ELR (cell line): ENCODE results near the gene CMTM5.
"Not testable (repeated sequence)": the region's sequence is repeated elsewhere in the genome, so short reads cannot be mapped to it uniquely, and the experiment has no call there.

ENCODE experiments used
- DNase-seq: peaks from one replicate; pipeline ENCODE4 v3.0.0-alpha.2; 2015; ENCODE audit warnings: low read depth

Gene CMTM5

DNA sequence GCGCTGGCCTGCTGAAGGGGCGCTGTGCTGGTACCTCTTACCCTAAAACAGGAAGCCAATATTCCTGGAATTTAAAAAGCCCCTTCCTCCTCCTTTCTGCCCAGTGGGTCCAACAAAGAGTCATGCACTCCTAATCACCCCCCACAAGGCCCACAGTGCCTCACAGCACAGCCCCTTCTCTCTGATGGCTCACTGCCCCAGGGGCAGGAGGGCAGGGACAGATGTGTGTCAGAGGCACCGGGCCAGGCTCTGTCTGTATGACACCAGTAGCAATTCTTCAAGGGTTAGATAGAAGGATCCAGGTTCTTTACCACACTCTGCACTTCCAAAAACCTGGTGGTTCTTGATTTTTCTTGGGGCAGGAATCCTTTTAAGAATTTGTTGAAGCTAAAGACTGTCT is 22.3 kb downstream of the CMTM5 start:
- DNase-seq = no peak

DNA sequence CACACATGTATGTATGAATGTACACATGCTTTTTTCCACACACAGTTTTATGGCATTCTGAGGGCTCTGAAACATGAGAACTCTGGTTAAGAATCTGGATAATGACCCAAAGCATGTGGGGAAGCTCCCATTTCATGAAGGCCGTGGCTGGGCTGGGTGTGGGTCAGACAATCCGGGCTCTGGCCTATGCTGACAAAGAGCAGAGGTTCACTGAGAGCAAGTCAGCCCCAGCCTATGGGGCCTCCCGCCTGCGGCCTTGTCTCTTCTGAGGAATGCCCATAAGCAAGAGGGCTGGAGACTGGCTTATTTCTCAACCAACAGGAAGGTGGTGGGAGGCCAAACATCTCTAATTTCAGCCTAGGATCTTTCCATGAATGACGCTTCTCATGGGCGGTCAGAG is 22.7 kb downstream of the CMTM5 start:
- DNase-seq = no peak

DNA sequence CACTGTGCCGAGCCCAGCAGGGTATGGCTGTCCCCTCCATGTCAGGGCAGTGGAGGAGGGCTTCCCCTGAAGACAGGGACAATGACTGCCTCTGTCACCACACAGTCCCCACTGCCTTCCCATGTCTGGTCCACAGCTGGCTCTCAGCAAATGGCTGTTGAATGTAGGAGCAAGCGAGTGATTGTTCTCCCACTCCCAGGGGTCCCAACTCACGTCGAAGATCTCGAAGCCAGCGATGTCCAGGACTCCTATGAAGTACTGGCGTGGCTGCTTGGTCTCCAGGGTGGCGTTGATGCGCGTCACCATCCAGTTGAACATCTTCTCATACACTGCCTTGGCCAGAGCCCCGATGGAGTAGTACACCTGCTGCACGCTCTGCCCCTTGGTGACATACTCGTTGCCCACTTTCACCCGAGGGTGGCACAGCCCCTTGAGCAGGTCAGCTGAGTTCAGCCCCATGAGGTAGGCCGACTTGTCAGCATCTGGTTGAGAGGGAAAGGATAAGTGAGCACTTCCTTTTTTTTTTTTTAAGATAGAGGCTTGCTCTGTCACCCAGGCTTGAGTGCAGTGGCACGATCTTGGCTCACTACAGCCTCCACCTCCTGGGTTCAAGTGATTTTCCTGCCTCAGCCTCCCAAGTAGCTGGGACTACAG is 23.8 kb downstream of the CMTM5 start:
- DNase-seq = not testable (repeated sequence)

DNA sequence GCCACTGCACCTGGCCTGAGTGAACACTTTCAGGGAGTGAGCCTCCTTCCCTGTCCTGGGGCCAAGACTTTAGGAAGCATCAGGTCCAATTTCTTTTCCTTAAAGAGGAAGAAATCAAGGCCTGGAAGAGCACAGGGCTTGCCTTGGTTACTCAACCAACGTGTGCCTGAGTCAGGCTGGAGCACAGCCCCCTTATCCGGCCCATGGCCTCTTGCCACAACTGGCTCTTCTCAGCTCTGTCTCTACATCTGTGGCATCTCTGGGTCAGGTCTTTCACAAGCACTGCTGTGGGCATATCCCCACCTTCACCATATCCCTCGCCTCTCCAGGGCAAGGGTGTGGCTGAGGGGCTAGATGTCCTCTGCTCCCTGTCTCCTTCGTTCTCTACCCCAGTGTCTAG is 24.4 kb downstream of the CMTM5 start:
- DNase-seq = no peak

DNA sequence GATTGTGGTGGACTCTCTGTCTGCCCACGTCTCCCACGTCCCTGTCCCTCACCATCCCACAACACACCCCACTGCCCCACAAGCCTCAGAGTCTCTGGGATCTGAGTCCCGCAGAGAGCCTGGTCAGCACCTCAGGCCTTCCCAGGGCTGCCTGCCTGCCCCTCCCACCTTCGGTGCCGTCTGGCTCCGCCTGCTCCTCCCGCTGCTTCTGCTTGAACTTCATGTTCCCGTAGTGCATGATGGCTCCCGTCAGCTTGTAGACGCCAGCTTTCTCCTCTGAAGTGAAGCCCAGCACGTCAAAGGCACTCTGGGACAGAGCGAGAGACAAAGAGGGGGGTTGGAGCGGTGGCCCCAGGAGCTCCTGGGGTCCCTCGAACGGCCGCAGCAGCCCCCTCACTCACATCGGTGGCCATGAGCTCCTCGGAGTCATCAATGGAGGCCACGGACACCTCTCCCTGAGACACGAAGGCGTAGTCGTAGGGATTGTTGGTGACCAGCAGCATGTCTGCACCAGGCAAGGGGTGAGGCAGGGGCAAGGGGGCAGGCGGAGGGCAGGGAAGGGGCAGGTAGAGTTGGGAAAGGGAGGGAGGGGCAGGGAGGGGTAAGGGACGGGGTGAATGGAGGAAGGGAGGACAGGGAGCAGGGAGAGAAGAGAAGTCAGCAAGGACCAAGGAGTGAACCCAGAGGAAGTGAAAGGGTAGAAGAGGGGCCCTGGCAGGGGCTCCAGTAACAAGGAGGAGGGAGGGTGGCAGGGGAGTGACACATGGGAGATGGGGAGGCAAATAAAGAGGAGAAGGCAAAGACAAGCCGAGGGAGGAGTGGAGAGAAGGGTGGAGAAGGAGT is 25.7 kb downstream of the CMTM5 start:
- no peak for DNase-seq

DNA sequence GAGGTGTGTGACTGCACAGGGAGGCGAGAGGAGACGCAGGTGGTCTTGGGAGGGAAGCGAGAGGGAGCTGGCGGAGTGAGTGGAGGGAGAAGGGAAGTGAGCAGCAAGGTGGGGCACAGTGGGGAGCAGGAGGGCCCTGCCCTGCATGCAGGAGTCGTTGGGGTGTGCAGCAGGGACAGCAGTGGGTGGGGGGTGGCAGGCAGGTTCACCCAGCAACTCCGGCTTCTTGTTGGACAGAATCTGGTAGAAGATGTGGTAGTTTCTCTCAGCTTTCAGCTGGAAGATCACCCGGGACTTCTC is 26.2 kb downstream of the CMTM5 start:
- DNase-seq = no peak

DNA sequence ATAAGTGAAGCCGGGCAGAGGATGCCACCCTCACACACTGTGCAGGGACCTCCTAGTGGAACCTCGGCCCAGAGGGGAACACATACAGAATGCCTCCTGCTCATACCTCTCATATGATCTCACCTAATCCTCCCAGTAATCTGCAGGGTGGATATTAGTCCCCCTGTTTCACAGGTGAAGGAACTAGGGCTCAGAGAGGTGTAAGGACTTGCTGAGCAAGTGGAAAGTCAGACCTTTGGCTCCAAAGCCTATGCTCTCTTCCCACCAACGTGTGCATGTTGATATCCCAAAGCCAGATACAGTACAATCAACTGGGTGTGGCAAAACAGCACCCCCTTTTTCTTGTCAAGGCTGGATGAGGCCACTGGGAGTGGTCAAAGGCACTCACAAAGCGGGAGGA is 27.1 kb downstream of the CMTM5 start:
- DNase-seq = no peak

DNA sequence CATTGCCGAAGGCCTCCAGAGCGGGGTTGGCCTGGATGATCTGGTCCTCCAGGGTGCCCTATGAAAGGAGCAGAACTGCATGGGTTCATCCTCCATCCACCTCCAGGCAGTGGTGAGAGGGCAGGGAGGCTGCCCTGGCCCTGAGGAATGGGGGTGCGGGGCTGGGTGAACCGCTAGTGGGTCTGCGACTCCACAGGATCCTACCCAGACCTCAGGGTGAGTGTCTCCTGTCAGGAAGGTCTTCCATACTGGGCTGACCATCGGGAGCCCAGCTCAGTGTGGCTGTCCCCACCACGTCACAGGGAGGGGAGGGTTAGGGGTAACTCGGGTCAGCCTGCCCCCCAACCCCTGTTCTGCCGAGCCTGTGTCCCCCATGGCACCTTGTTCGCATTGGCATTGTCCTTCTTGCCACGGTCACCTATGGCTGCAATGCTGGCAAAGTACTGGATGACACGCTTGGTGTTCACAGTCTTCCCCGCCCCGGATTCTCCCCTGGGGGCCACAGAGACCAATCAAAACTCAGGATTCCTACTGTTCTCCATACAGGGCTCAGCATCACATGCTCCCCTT is 27.6 kb downstream of the CMTM5 start:
- no peak for DNase-seq

DNA sequence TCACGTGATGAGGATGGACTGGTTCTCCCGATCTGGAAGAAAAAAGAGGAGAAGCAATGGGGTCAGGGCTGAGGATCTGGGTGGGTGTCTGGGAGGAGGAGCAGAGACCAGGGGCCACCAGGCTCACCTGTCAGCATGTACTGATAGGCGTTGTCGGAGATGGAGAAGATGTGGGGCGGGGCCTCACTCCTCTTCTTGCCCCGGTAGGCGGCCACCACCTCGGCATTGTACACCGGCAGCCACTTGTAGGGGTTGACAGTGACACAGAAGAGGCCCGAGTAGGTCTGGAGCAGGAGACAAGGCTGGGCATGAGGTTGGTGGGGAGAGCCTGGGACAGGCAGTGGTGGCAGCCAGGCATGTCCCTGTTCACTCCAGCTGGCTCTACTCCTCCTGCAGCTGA is 28.2 kb downstream of the CMTM5 start:
- no peak for DNase-seq

DNA sequence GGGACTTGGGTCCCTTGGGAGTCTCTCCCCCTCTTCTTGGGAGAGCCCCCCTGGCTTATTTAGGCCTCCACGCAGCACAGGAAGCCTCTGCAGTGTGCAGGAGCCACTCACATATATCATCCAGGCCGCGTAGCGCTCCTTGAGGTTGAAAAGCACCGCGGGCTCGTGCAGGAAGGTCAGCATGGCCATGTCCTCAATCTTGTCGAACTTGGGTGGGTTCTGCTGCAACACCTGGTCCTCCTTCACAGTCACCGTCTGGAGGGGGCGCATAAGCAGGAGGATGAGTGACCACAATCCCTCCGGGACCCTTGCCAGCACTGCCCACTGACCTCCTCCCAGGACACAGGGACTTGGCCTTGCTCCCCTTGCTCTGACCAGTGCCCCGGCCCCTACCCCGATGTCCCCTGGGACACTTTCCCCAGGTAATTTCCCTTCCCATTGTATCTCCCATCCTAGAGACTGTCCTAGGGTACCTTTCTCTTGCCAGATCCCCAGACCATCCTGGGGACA is 28.7 kb downstream of the CMTM5 start:
- no peak for DNase-seq

DNA sequence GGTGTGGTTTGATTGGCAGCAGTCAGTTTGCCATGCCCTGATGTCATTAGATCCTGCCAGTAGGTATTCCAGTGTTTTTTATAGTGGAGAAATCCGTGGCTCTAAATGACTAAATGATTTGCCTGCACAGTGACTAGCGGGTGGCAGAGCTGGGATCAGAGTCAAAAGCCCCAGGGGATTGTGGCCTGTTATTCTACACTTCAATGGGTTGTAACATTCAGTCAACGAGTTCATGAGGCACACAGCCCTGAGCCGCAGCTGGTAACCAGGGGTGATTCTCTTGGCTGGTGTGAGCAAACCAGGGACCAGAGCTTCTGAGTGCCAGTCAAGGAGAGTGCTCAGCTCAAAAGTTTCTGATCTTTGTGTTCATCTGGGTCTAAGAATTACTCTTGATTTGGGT is 29.4 kb downstream of the CMTM5 start:
- DNase-seq = no peak

DNA sequence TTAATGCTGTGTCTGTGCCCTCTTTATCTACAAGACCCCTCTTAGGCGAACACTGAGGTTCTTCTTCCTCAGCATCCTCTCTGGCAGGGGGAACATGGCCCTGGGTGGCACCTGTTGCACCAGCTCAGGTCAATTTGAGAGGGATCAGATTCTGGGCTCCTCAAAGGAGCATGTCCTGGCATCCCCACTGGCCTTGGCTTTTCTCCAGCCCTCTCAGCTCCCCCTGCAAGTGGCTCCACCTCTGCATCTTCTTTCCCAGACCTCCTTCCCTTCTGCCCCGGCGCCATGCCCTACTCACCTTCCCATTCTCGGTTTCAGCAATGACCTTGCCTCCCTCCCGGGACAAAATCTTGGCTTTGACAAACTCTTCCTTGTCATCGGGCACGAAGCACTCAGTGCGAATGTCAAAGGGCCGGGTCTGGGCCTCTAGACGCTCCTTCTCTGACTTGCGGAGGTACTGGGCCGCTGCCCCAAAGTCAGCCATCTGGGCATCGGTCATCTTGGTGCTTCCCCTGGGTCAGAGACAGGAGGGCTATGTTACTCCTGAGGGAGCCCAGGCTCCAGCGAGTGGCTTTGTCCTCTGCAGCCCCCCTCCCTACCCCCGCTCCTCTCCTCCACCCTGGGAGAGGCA is 30.0 kb downstream of the CMTM5 start:
- no peak for DNase-seq

DNA sequence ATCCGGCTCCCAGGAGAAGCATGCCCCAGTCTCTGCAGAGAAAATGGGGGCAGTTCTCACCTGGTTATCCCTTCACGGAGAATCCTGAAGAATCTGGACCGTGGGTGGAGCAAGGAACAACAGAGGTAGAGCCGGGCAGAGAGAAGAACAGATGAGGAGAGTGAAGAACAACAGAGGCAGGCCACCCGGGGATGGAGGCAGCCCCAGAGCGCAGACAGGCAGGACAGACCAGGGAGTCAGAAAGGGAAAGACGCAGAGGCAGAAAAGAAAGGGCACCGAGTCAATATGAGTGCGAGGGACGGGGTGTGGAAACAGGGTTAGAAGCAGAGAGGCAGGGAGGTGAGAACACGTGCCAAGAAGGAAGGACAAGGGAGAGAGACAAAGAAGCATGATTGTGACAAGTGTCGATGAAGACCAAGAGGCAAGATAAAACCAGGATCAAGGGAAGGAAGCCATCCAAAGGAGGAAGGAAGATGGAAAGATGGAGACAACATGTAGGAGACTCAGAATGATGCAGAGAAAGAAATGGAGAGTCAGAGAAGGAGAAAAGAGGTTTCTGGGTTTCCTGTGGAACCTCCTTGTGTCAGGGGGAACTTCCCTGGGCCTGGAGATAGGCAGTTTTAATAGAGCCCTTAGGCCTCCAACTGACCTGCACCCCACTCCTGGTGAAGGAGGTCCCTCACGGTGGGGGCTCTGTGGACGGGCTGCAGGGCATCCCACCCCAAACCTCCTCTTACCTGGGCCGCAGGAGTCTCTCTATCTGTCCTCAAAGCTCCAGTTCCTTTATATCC is 30.9 kb downstream of the CMTM5 start, which contains the start of gene MYH6:
Gene MYH6, minus strand, starts transcription at position 758 of the 791 bp plus-strand sequence. CDS start 1,050 bp downstream, outside the sequence.
- DNase-seq = no peak

DNA sequence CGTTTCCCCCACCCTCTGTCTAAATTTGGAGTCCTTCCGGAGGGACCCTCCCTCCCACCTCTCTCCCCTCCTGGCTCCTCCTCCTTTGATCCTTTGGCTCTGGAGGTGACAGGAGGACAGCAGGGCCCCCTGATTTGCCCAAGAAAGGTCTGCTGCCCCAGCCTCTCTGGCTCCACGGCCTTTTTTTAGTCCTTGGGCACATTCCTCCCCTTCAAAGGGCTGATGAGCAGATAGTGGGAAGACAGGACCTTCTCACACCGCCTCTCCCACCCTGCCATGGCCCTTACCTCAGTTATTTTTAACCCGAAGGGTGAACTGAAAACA is 31.4 kb downstream of the CMTM5 start:
- no peak for DNase-seq

DNA sequence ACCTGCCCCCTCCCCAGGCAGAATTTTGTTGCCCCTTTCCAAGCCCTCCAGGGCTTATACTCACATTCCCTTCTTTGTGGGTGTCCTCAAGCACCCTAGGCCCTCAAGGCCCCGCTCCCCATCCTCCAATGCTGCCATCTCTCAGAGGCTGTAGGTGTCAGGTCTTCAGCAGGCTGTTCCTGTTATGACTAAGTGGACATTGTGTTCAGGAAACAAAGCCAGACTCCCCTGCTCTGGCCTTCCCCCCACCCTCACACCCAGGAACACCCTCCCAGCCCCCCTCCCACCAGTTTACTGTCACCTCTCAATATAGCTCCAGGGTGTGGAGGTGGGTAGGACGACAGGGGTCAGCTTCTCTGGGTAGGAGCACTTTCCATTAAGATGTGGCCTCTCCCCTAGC is 32.6 kb downstream of the CMTM5 start:
- DNase-seq = no peak

DNA sequence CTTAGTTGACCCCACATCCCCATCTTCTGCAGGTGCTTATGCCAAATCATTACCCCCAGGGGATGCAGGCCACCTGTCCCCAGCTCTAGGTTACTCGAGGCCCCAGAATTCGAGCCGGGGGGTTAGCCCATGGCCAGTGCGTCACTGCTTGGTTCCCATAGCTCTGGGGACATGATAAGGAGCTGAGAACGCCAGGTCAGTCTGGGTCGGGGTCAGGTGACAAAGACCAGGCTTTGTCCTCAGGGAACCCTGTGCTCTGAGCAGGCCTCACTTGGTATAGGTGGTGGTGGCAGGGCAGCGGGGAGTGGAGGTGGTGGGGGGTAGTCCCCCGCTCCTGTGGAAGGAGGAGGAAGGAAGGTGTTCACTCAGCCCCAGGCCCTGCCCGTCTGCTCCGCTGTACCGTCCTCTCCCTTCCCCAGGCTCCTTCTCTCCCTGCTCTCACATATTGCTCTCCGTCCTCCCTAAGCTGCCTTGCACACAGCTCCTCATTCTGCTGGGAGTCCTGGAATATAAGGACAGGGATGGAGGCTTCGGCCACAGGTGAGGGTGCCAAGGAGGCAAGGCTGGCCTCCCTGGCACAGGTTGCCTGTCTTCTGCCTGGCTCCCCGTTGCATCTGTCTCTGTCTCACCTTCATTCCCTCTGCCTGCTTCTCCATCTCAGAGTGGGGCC is 33.3 kb downstream of the CMTM5 start:
- DNase-seq = no peak

DNA sequence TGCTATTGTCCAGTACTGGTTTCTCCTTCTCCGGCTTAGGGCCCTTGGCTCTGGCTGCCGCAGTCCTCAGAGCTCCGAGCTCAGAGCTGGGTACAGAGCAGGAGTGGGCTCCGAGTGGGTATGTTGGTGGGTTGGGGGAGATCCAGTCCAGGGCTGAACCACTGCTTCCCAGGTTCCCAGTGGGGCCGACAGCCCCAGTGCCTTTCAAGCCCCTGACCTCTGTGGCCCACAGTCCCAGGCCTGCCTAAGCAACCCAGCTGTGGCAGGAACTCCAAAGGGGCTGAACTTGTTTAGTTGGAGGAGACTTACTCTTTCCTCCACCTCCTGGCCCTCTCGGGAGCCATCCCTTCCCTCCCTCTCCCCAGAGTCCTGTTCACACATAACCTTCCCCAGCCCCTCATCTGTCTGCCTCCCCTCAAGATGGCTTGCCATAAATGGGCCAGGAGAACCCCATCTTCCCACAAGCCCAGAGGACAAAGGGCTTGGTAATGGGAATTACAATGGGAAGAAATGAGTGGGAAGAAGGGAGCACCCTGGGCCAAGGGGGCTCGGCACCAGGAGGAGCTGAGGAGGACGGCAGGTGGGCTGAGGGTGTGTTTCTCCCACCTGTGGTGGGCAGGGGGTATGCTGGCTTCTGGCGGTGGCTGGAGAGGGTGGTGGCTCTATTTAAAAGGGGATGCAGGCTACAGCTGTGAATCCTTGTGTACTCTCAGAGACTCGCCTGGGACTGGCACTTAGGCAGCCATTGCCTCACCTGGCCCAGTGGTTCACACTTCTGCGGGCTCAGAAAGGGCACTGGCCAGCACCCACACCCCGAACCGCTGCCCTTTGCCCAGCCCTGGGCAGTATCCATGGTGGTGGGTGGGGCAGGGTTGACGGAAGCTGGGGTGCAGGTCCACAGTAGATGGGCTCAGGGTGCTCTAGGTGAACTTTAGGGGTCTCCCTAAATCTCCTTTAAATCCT is 35.0 kb downstream of the CMTM5 start:
- DNase-seq = no peak

DNA sequence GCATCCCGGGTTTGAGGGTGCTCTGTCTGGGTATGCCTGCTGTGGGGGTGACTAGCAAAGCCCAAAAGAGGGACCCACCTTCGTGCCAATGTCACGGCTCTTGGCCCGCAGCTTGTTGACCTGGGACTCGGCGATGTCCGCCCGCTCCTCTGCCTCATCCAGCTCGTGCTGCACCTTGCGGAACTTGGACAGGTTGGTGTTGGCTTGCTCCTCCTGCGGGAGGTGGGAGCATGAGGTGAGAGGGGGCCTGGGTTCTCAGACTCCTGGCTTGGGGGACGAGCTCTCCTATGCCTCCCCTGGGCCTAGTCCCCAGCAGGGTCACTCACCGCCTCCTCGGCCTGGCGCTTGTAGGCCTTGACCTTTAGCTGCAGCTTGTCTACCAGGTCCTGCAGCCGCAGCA is 36.8 kb downstream of the CMTM5 start:
- DNase-seq = no peak

DNA sequence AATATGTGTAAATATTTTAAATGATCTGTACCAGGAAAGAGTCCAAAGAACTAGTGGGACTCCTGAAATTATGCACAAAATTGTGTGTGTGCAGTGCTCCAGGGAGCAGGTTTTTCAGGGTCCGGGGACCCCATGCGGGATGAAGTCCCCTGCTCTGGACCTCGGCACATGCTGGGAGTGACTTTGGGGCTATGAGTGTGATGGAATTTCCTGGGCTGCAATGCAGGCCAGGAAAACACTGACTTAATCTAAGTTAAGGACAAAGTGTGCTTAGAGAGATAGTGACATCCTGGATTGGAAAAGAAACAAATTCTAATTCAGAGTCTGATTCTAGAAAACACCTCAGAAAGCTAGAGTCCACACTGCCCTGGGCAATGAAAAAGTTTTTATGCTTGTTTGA is 37.4 kb downstream of the CMTM5 start:
- no peak for DNase-seq
